Body of pancreas (tissue), 4 donors: ENCODE results near the gene UQCRHL. TPM values are rescaled to one million over a fixed set of nuclear protein-coding genes. Genes with fewer than 3 reads are reported as not detected.

Source experiments
- ATAC-seq: fragments of 150-250 bp; one replicate; pipeline ENCODE4 v1.9.1; 2016
- DNase-seq, 4 donors: peaks; one replicate each; pipeline ENCODE4 v3.0.0-alpha.2; 2019
- H3K27ac ChIP-seq, 4 donors: fragments of 200-600 bp; sonication (generic); 1 replicate in 3 of 4; 2 replicates in 1 of 4; pipeline versions ENCODE4 v1.5.1 to v1.6.1; 2016 to 2019; ENCODE audit warnings: mild to moderate bottlenecking in 1 of 4, mixed read lengths in 1 of 4, moderate library complexity in 1 of 4
- H3K27me3 ChIP-seq, 2 donors: fragments of 200-600 bp; sonication (generic); one replicate each; pipeline ENCODE4 v1.6.0; 2016; ENCODE audit warnings: mild to moderate bottlenecking in 1 of 2
- H3K36me3 ChIP-seq, 2 donors: fragments of 200-600 bp; sonication (generic); replicated peaks in 1 of 2; 2 replicates each; pipeline ENCODE4 v1.5.1; 2016; ENCODE audit warnings: low read depth in 2 of 2; ENCODE audit not compliant: insufficient read depth in 1 of 2
- H3K4me1 ChIP-seq: fragments of 200-600 bp; sonication (generic); one replicate; pipeline ENCODE4 v1.6.0; 2016
- H3K4me3 ChIP-seq, 2 donors: fragments of 200-600 bp; sonication (generic); 1 replicate in 1 of 2; 2 replicates in 1 of 2; pipeline ENCODE4 v1.5.1; 2016 to 2019
- H3K9me3 ChIP-seq, 3 donors: fragments of 200-600 bp; sonication (generic); 1 replicate in 2 of 3; 2 replicates in 1 of 3; pipeline ENCODE4 v1.5.1; 2016
- CTCF ChIP-seq, 7 experiments: fragments of 450-650 bp in 4 of 7; fragments of 200-600 bp in 3 of 7; sonication (generic) in 3 of 7; IDR thresholded peaks; one replicate each; pipeline ENCODE4 v1.5.1; 2016 to 2019; ENCODE audit warnings: antibody characterized with exemption in 7 of 7
- POLR2A ChIP-seq, 3 donors: fragments of 450-650 bp; IDR thresholded peaks; one replicate each; pipeline ENCODE4 v1.6.1; 2016; ENCODE audit warnings: antibody characterized with exemption in 3 of 3, mild to moderate bottlenecking in 2 of 3
- WGBS, 2 donors: methylation state at CpG; one replicate each; pipeline ENCODE4 v1.1.5; 2017; 5-methylcytosine and 5-hydroxymethylcytosine counted together
- intact Hi-C: fragments of 100-400 bp; cut with DNase I; formaldehyde crosslinking; loops from one replicate; pipeline ENCODE4 v1.15.1; 2023
- total RNA-seq, 2 donors: library from RNA; depleted of rRNA; stranded (reverse); fragments of >200 nt; gene quantifications; one replicate each; pipeline ENCODE4 v1.1.0, GENCODE V29; 2016

UQCRHL gene
- total RNA-seq, 2 donors from 2014 or later = 0.66 to 1.0 TPM

GRCh38 chr1:15826810-15827507 lies 19.5 kb upstream of the UQCRHL start:
- no peaks in the 10 kb centered on the region for H3K4me1 ChIP-seq
- intact Hi-C loops = no loop called here
- no peak overlapping the region for H3K4me3 ChIP-seq
- ATAC-seq = no peak
- H3K27ac ChIP-seq = no peak overlapping the region
- WGBS, 2 donors = 79 to 91% methylated on average over 6 of the region's 6 CpGs
- H3K9me3 ChIP-seq = no peaks in the 10 kb centered on the region
- no peak for DNase-seq
- TF ChIP-seq CTCF (IDR thresholded peaks at IDR 0.05) (no peak), POLR2A (IDR thresholded peaks at IDR 0.05) (no peak)
- H3K36me3 ChIP-seq = no peaks in the 10 kb centered on the region
- H3K27me3 ChIP-seq = no peaks in the 10 kb centered on the region

GRCh38 chr1:15825800-15826199 lies 18.4 kb upstream of the UQCRHL start:
- intact Hi-C loops = no loop called here
- no peaks in the 10 kb centered on the region for H3K4me1 ChIP-seq
- no peak overlapping the region for H3K4me3 ChIP-seq
- no peaks in the 10 kb centered on the region for H3K9me3 ChIP-seq
- no peak overlapping the region for H3K27ac ChIP-seq
- DNase-seq (peak in 1 of 4 donors; percentile 16), ATAC-seq (peak; percentile 24)
- H3K27me3 ChIP-seq = no peaks in the 10 kb centered on the region
- no peaks in the 10 kb centered on the region for H3K36me3 ChIP-seq
- TF ChIP-seq CTCF (IDR thresholded peaks at IDR 0.05) (no peak), POLR2A (IDR thresholded peaks at IDR 0.05) (no peak)

- Histone ChIP-seq H3K4me3 (no peak overlapping the region), H3K27ac (no peak overlapping the region), H3K9me3 (no peaks in the 10 kb centered on the region), H3K36me3 (no peaks in the 10 kb centered on the region), H3K4me1 (no peaks in the 10 kb centered on the region), H3K27me3 (no peaks in the 10 kb centered on the region)
- ATAC-seq (no peak), DNase-seq (no peak)
- no peak for TF ChIP-seq CTCF (IDR thresholded peaks at IDR 0.05)
- no peak for TF ChIP-seq POLR2A (IDR thresholded peaks at IDR 0.05)
- intact Hi-C loops = no loop called here
- WGBS, 2 donors = 73 to 85% methylated on average over 3 of the region's 3 CpGs
Measured at GRCh38 chr1:15820478-15820877, 13.0 kb upstream of the UQCRHL start.

- no peak overlapping the region for H3K27ac ChIP-seq
- intact Hi-C loops = loop anchor here (10.0 kb wide), 1 partner anchor 178 kb away; no protein-coding TSS in a partner anchor
- H3K27me3 ChIP-seq = no peaks in the 10 kb centered on the region
- no peaks in the 10 kb centered on the region for H3K9me3 ChIP-seq
- no peak for TF ChIP-seq POLR2A (IDR thresholded peaks at IDR 0.05)
- no peak for TF ChIP-seq CTCF (IDR thresholded peaks at IDR 0.05)
- H3K36me3 ChIP-seq = no peaks in the 10 kb centered on the region
- DNase-seq (no peak), ATAC-seq (no peak)
- no peak overlapping the region for H3K4me3 ChIP-seq
- 78 to 88% methylated on average over 5 of the region's 5 CpGs for WGBS, 2 donors
- H3K4me1 ChIP-seq = no peaks in the 10 kb centered on the region
Measured at GRCh38 chr1:15816674-15817073, 9.2 kb upstream of the UQCRHL start.

GRCh38 chr1:15810073-15810472 lies 2.6 kb upstream of the UQCRHL start:
- Histone ChIP-seq H3K27me3 (no peaks in the 10 kb centered on the region), H3K27ac (no peak overlapping the region), H3K4me3 (no peak overlapping the region), H3K9me3 (no peaks in the 10 kb centered on the region), H3K36me3 (no peaks in the 10 kb centered on the region), H3K4me1 (no peaks in the 10 kb centered on the region)
- 44 to 67% methylated on average over 1 of the region's 1 CpG for WGBS, 2 donors
- intact Hi-C loops = loop anchor here (10.0 kb wide), 1 partner anchor 185 kb away; no protein-coding TSS in a partner anchor
- DNase-seq = no peak
- TF ChIP-seq POLR2A (IDR thresholded peaks at IDR 0.05) (no peak), CTCF (IDR thresholded peaks at IDR 0.05) (no peak)
- no peak for ATAC-seq
